ENCODE measurements around the gene ANGPTL3.

The ANGPTL3 gene

DNA sequence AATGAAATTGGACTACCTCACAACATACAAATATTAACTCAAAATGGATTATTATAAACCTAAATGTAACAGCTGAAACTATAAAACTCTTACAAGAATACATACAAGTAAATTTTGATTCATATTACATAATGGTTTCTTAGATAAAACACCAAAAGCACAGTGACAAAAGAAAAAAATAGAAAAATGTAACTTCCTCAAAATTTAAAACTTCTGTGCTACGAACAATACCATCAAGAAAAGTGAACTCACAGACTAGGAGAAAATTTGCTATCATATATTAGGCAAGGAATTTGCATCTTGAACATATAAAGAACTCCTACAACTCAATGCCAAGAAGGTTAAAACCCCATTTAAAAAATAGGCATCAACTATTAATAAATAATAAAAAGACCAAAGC lies 31.2 kb downstream of the ANGPTL3 start:
- no peak for DNase-seq

DNA sequence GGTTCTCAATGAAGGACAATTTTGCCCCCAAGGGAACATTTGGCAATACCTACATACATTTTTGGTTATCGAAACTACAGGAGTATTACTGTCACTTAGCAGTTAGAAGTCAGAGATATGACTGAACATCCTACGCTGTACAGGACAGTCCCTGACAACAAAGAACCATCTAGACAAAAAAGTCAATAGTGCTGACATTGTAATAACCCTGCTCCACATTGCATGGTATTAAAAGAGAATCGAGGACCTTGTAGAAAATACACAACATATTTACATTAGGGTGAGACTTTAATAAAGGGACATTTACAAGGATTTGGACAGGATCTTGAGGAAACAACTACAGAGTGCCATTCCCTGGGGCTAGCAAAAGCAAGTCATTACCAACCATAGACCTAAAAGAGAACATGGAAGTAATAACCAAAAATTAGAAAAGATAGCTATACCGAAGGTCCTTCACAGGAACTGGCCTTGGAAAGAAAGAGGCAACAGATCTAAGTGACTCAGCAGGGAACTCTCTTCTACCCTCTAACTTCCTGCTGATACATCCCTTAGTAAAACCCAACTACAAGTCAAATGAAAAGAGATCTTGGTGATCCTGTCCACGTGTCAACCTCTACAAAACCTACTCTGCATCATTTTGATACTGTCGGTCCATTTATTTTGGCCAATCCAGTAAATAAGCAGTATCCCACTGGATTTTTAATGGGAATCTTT lies 40.2 kb downstream of the ANGPTL3 start:
- DNase-seq: no peak

DNA sequence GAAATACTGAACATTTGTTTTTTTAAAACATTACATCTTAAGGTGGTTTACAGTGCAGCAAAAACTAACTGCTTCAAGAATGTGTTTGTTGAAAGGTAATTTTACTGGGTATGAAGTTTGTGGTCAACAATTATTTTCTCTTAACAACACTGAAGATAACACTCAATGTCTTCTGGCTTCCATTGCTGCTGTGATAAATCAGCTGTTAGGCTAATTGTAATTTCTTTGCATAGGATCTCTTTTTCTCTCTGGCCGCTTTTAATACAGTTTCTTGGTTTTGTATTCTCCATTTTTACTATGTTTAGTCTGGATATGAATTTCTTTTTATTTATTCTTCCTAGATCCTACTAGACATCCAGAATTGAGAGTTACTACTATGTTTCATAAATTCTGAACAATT lies 46.0 kb downstream of the ANGPTL3 start:
- no peak for DNase-seq

DNA sequence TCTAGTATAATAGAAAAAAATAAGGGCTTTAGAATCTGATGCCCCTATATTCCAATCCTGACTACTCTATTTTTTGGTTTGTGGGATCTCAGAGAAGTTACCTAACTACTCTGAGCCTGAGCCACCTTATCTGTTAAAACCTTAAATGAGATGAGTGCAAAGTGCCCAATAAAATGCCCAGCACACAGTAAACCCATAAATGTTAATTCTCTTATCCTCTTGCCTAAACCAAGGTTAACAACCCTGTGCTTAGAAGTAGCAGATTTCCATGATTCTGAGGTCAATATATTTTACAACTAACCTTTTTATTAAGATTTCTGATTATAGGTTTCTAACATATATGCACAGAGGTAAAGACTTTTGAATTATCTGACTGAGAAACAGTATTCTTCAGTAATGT lies 55.1 kb downstream of the ANGPTL3 start:
- no peak for DNase-seq

DNA sequence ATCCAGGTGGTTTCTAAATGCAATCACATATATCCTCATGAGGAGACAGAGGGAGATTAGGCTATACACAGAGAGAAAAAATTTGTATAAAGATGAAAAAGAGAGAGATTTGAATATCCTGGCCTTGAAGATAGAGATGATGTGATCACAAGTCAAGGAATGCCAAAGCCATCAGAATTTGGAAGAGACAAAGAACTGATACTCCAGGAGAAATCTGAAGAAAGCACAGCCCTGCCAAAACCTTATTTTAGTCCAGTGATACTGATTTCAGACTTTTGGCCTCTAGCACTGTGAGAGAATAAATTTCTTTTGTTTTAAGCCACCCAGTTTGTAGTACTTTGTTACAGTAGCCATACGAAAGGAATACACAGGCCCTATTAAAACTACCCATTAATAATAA lies 57.4 kb downstream of the ANGPTL3 start:
- no peak for DNase-seq

All from NCI-H2081 (cell line).